ENCODE measurements around the gene ZNF397. TPM values are rescaled to one million over a fixed set of nuclear protein-coding genes. Genes with fewer than 3 reads are reported as not detected.

Gene ZNF397
- total RNA-seq, 2 donors from 2014 or later = 18.6 to 22.4 TPM

GRCh38 chr18:35253655-35254287, 12.9 kb downstream of the ZNF397 start:
- no peak for DNase-seq
- peaks cover 12 to 27% of the 10 kb centered on the region in 2 donors for H3K9me3 Mint-ChIP-seq

GRCh38 chr18:35256947-35257346, 16.1 kb downstream of the ZNF397 start:
- DNase-seq = no peak
- no peak for ATAC-seq (replicated peaks in 1 of 2)
- H3K4me3 Mint-ChIP-seq = no peak overlapping the region
- H3K36me3 Mint-ChIP-seq (ENCODE audit: insufficient read depth in 2 of 2) = peaks cover 40 to 60% of the 10 kb centered on the region in 2 donors
- H3K27me3 Mint-ChIP-seq (ENCODE audit: low read depth) = no peaks in the 10 kb centered on the region
- H3K9me3 Mint-ChIP-seq = peaks cover 10 to 22% of the 10 kb centered on the region in 2 donors
- no peaks in the 10 kb centered on the region for H3K4me1 Mint-ChIP-seq (ENCODE audit: low read depth)
- H3K27ac Mint-ChIP-seq = no peak overlapping the region

More at GRCh38 chr18:35253655-35254287, 12.9 kb downstream of the ZNF397 start:
- Mint-ChIP-seq H3K4me1 (ENCODE audit: low read depth) (no peaks in the 10 kb centered on the region), H3K36me3 (ENCODE audit: insufficient read depth in 2 of 2) (peaks cover 37 to 60% of the 10 kb centered on the region in 2 donors), H3K27me3 (ENCODE audit: low read depth) (no peaks in the 10 kb centered on the region), H3K27ac (no peak overlapping the region), H3K4me3 (no peak overlapping the region)
- ATAC-seq (replicated peaks in 1 of 2) = no peak

GRCh38 chr18:35264409-35264808, 23.6 kb downstream of the ZNF397 start:
- Mint-ChIP-seq H3K27ac (no peak overlapping the region), H3K9me3 (peaks cover 12 to 19% of the 10 kb centered on the region in 2 donors), H3K4me3 (no peak overlapping the region), H3K27me3 (ENCODE audit: low read depth) (no peaks in the 10 kb centered on the region), H3K4me1 (ENCODE audit: low read depth) (peaks cover 16% of the 10 kb centered on the region), H3K36me3 (ENCODE audit: insufficient read depth in 2 of 2) (peaks cover 25 to 35% of the 10 kb centered on the region in 2 donors)
- DNase-seq (no peak), ATAC-seq (replicated peaks in 1 of 2) (no peak)

DNA sequence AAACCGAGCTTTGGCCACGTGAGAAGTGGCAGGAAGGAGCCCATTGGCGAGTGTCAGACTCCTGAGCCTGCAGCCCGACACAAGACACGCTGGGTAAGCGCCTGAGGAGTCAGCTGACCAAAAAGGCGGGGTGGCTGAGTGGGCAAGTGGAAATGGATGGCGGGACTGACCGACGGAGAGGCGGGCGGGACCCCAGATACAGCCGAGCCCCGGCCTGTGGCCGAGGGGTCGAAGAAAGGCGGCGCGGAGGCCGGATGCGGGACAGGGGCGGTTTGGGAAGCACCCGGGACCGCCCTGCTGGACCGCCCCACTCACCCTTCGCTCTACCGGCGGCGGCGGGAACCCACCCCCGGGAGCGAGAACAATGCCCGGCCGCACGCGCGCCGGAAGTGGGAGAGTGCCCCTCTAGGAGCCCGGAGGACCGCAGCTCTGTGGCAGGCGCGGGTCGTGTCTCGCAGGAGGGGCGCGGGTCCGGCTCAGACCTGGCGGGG, 26.4 kb downstream of the ZNF397 start:
- peak overlapping the region; percentile 89 for H3K27ac Mint-ChIP-seq
- H3K27me3 Mint-ChIP-seq (ENCODE audit: low read depth) = no peaks in the 10 kb centered on the region
- ATAC-seq (replicated peaks in 1 of 2) = peak; percentile 86 to 90

DNA sequence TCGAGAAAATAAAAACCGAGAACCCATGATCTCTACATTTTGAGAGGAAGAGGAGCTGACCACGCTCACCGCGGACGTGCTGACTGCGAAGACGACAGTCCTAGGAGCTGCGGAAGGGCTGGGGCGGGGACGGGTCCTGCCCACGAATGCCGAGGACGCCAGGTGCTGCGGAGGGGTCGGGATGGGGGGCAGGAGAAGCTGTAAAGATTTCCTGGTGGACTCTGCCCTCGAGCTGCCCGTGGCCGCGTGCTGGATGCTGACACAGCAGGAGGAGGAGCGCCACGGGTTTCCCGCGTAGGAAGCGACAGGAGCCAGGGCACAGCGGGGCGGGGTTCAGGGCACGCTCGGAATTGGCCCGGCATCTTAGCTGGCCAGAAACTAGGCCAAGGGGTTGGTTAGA, 27.0 kb downstream of the ZNF397 start:
- ATAC-seq (replicated peaks in 1 of 2) (peak in 1 of 2 donors; percentile 15), DNase-seq (peak; percentile 12 to 21)
- H3K4me3 Mint-ChIP-seq = peak overlapping the region; percentile 87 to 90
- peaks cover 16% of the 10 kb centered on the region for H3K4me1 Mint-ChIP-seq (ENCODE audit: low read depth)
- peaks cover 13 to 19% of the 10 kb centered on the region in 2 donors for H3K9me3 Mint-ChIP-seq
- no peaks in the 10 kb centered on the region for H3K27me3 Mint-ChIP-seq (ENCODE audit: low read depth)
- no peak overlapping the region for H3K27ac Mint-ChIP-seq
- H3K36me3 Mint-ChIP-seq (ENCODE audit: insufficient read depth in 2 of 2) = peaks cover 18 to 25% of the 10 kb centered on the region in 2 donors

More for the DNA sequence above, 26.4 kb downstream of the ZNF397 start:
- Mint-ChIP-seq H3K4me1 (ENCODE audit: low read depth) (peaks cover 16% of the 10 kb centered on the region), H3K9me3 (peaks cover 13 to 19% of the 10 kb centered on the region in 2 donors), H3K4me3 (peak overlapping the region; percentile 87 to 90), H3K36me3 (ENCODE audit: insufficient read depth in 2 of 2) (peaks cover 18 to 27% of the 10 kb centered on the region in 2 donors)
- DNase-seq = peak; percentile 67 to 77

DNA sequence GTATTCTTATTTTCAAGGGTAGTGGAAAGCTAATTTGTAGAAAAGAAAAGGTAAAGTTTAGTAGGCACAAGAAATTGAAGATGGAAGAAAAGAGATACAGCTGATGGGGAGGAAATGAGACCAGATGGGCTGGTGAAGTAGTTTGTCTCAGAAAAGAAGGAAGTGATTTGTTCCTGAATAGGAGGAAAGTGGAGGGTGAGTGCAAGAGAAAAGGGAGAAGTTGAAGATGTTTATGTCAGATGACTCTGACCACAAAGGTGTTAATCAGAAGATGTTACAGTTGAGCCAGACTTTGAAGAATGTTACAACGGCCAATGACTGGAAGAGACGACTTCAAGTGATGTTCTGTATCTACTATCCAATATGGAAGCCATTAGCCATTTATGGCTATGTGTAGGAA, 28.0 kb downstream of the ZNF397 start:
- Mint-ChIP-seq H3K4me1 (ENCODE audit: low read depth) (peaks cover 16% of the 10 kb centered on the region), H3K4me3 (peak overlapping the region in 1 of 2 donors; percentile 27), H3K27ac (peak overlapping the region; percentile 10), H3K9me3 (peaks cover 13 to 21% of the 10 kb centered on the region in 2 donors), H3K27me3 (ENCODE audit: low read depth) (no peaks in the 10 kb centered on the region), H3K36me3 (ENCODE audit: insufficient read depth in 2 of 2) (peaks cover 18 to 30% of the 10 kb centered on the region in 2 donors)
- no peak for ATAC-seq (replicated peaks in 1 of 2)
- DNase-seq = no peak

DNA sequence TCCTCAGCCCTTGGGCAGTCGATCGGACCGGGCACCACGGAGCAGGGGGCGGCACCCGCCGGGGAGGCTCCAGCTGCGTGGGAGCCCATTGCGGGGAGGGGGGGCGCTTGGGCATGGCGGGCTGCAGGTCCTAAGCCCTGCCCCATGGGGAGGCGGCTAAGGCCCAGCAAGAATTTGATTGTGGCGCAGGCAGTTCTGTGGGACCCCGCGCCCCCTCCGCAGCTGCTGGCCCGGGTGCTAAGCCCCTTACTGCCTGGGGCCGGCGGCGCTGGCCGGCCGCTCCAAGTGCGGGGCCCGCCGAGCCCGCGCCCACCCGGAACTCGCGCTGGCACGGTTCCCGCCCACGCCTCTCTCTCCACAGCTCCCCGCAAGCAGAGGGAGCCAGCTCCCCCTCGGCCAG, 30.8 kb downstream of the ZNF397 start:
- no peak overlapping the region for H3K27ac Mint-ChIP-seq
- ATAC-seq (replicated peaks in 1 of 2) = no peak
- H3K36me3 Mint-ChIP-seq (ENCODE audit: insufficient read depth in 2 of 2) = peaks cover 14 to 25% of the 10 kb centered on the region in 2 donors
- peaks cover 11 to 17% of the 10 kb centered on the region in 2 donors for H3K9me3 Mint-ChIP-seq
- no peak for DNase-seq
- H3K4me1 Mint-ChIP-seq (ENCODE audit: low read depth) = peaks cover 16% of the 10 kb centered on the region
- no peak overlapping the region for H3K4me3 Mint-ChIP-seq
- no peaks in the 10 kb centered on the region for H3K27me3 Mint-ChIP-seq (ENCODE audit: low read depth)

DNA sequence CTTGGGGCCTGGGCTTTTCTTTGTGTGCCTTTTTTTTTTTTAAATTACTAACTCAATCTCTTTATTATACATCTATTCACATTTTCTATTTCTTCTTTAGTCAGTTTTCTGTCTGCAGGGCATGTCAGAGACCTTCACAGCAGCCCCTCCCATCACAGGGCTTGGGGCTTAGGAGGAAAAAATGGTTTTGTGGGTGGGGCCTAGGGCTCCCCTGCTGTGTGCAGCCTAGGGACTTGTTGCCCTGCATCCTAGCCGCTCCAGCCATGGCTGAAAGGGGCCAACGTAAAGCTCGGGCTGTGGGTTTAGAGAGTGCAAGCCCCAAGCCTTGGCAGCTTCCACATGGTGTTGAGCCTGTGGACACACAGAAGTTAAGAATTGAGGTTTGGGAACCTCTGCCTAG, 35.4 kb downstream of the ZNF397 start:
- H3K27ac Mint-ChIP-seq = no peak overlapping the region
- no peaks in the 10 kb centered on the region for H3K27me3 Mint-ChIP-seq (ENCODE audit: low read depth)
- H3K9me3 Mint-ChIP-seq = peaks cover 3 to 8% of the 10 kb centered on the region in 2 donors
- ATAC-seq (replicated peaks in 1 of 2) (no peak), DNase-seq (no peak)
- H3K4me3 Mint-ChIP-seq = no peak overlapping the region
- H3K4me1 Mint-ChIP-seq (ENCODE audit: low read depth) = peaks cover 20% of the 10 kb centered on the region
- peaks cover 10 to 22% of the 10 kb centered on the region in 2 donors for H3K36me3 Mint-ChIP-seq (ENCODE audit: insufficient read depth in 2 of 2)

DNA sequence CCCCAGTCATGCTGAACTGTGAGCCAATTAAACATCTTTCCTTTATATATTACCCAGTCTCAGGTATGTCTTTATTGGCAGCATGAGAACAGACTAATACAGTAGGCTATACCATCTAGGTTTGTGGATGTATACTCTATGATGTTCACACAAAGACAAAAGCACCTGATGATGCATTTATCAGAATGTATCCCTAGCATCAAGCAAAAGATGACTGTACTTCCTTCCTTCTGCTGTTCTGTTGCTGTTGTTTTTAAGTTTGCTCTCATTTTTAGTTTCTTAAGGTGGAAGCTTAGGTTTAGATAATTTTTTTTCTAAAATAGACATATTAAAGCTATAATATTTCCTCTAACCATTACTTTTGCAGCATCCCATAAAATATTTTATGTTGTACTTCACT, 36.8 kb downstream of the ZNF397 start:
- H3K27ac Mint-ChIP-seq = no peak overlapping the region
- peak overlapping the region in 1 of 2 donors; percentile 34 for H3K4me3 Mint-ChIP-seq
- H3K4me1 Mint-ChIP-seq (ENCODE audit: low read depth) = peaks cover 27% of the 10 kb centered on the region
- H3K36me3 Mint-ChIP-seq (ENCODE audit: insufficient read depth in 2 of 2) = peaks cover 12 to 25% of the 10 kb centered on the region in 2 donors
- no peaks in the 10 kb centered on the region for H3K27me3 Mint-ChIP-seq (ENCODE audit: low read depth)
- H3K9me3 Mint-ChIP-seq = peaks cover 3 to 8% of the 10 kb centered on the region in 2 donors
- DNase-seq (no peak), ATAC-seq (replicated peaks in 1 of 2) (peak; percentile 62 to 90)

DNA sequence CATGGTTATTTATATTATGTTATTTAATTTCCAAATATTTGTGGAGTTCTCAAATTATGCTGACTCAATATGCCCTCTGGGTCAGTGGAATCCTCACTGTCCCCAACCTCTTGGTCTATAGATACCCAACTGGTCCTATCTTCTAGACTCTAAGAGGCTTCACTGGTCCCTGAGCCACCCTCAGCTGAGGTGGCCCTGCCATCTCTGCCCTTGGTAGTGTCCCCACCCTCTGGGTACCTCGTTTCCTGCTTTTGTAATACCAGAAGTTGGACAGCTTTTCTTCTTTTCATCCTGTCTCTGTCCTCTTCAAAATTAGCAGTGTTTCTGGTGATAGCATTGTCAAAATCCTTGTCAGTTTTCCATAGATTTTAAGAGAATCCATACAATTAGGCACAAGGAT, 37.3 kb downstream of the ZNF397 start:
- no peaks in the 10 kb centered on the region for H3K27me3 Mint-ChIP-seq (ENCODE audit: low read depth)
- H3K36me3 Mint-ChIP-seq (ENCODE audit: insufficient read depth in 2 of 2) = peaks cover 15 to 28% of the 10 kb centered on the region in 2 donors
- ATAC-seq (replicated peaks in 1 of 2) = peak in 1 of 2 donors; percentile 60
- H3K4me3 Mint-ChIP-seq = peak overlapping the region in 1 of 2 donors; percentile 59
- H3K27ac Mint-ChIP-seq = peak overlapping the region; percentile 88
- peaks cover 3 to 5% of the 10 kb centered on the region in 2 donors for H3K9me3 Mint-ChIP-seq
- DNase-seq = no peak
- H3K4me1 Mint-ChIP-seq (ENCODE audit: low read depth) = peaks cover 31% of the 10 kb centered on the region

DNA sequence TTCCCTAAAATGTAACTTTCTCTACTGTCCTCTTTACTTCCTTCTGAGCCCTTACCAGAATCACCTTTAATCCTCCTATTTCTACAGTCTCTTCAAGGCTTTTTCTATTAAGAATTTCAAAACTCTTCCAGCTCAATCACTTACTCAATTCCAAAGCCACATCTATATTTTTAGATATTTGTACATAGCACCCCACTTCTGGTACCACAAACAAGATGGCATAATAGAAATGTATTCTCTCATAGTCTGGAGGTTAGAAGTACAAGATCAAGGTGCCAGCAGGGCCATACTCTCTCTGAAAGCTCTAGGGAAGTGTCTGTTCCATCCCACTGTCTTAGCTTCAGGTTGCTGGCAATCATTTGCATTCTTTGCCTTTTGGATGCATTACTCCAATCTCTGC, 38.1 kb downstream of the ZNF397 start:
- peak overlapping the region in 1 of 2 donors; percentile 59 for H3K4me3 Mint-ChIP-seq
- no peak overlapping the region for H3K27ac Mint-ChIP-seq
- H3K9me3 Mint-ChIP-seq = peaks cover 3 to 5% of the 10 kb centered on the region in 2 donors
- DNase-seq (no peak), ATAC-seq (replicated peaks in 1 of 2) (no peak)
- H3K36me3 Mint-ChIP-seq (ENCODE audit: insufficient read depth in 2 of 2) = peaks cover 15 to 25% of the 10 kb centered on the region in 2 donors
- H3K4me1 Mint-ChIP-seq (ENCODE audit: low read depth) = peaks cover 31% of the 10 kb centered on the region
- H3K27me3 Mint-ChIP-seq (ENCODE audit: low read depth) = no peaks in the 10 kb centered on the region

DNA sequence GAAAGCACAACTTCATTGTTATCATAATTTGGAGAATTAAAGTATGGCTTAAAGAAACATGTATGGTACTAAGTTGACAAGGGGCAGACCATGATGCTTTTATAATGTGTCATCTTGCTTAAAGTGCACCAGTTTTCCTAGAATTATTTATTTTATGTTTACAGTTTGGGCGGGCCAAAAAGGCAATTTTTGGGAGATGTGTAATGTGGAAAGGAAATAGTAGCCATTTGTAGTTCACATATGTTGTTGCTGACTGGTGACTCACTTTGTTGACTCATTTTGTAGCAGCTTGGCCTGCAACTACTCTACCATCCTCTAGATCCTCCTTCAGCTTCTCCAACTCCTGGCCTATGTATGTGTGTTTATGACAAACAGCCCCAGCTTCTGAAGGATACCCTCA, 41.5 kb downstream of the ZNF397 start:
- no peak overlapping the region for H3K4me3 Mint-ChIP-seq
- no peak for DNase-seq
- H3K9me3 Mint-ChIP-seq = peaks cover 6% of the 10 kb centered on the region in 2 donors
- ATAC-seq (replicated peaks in 1 of 2) = peak; percentile 58 to 79
- no peaks in the 10 kb centered on the region for H3K27me3 Mint-ChIP-seq (ENCODE audit: low read depth)
- H3K4me1 Mint-ChIP-seq (ENCODE audit: low read depth) = peaks cover 40% of the 10 kb centered on the region
- H3K36me3 Mint-ChIP-seq (ENCODE audit: insufficient read depth in 2 of 2) = peaks cover 13 to 44% of the 10 kb centered on the region in 2 donors
- H3K27ac Mint-ChIP-seq = no peak overlapping the region

DNA sequence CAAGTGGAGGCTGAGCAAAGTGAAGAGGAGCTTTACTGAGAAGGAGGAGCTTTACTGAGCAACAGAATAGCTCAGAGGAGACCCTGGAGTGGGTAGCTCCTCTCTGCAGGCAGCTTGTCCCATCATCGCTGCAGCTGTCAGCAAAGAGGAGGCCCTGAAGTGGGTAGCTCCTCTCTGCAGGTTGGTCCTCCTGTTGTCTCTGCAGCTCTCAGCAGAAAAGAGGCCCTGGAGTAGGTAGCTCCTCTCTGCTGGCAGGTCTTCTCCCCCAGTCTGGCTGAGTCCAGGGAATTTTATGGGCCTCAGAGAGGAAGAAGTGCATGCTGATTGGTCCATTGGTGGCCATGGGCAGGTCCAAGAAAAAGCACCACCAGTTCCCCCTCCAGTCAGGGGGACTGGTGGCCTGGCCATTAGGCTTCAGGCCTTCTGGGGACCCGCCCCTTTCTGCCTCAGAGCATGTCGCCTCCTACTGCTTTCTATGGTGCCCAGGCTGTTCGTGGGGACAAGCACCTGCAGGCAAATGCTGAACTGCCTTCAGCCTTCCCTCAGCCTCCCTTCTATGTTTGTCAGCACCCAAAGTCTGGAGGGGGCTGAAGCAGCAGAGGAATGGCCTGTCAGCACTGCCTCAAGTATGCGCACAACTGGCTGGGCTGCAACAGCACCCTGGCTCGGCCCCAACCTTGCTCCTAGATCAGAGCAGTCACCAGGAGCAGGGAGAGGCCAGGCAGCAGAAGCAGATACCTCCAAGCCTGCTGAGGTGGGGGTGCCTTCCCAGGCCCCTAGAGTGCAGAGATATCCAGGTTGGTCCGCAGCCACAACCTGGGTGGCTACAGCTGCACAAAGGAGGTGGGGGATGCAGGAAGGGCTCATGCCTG, 43.3 kb downstream of the ZNF397 start:
- no peak for ATAC-seq (replicated peaks in 1 of 2)
- H3K9me3 Mint-ChIP-seq = peaks cover 5% of the 10 kb centered on the region in 2 donors

More for the DNA sequence above, 43.3 kb downstream of the ZNF397 start:
- DNase-seq = no peak
- H3K4me1 Mint-ChIP-seq (ENCODE audit: low read depth) = peaks cover 34% of the 10 kb centered on the region
- no peak overlapping the region for H3K4me3 Mint-ChIP-seq
- no peaks in the 10 kb centered on the region for H3K27me3 Mint-ChIP-seq (ENCODE audit: low read depth)
- H3K36me3 Mint-ChIP-seq (ENCODE audit: insufficient read depth in 2 of 2) = peaks cover 8 to 41% of the 10 kb centered on the region in 2 donors
- H3K27ac Mint-ChIP-seq = no peak overlapping the region
